ENCODE data around the gene LRRC9. TPM values are rescaled to one million over a fixed set of nuclear protein-coding genes. Genes with fewer than 3 reads are reported as not detected.
A peak's percentile ranks its signal among the peaks of the same experiment; 100 is the strongest.
"Not testable (repeated sequence)": the region's sequence is repeated elsewhere in the genome, so short reads cannot be mapped to it uniquely, and the experiment has no call there.

Gene LRRC9
- total RNA-seq, 2 donors from 2014 or later, result 1.1 to 2.0 TPM

DNA sequence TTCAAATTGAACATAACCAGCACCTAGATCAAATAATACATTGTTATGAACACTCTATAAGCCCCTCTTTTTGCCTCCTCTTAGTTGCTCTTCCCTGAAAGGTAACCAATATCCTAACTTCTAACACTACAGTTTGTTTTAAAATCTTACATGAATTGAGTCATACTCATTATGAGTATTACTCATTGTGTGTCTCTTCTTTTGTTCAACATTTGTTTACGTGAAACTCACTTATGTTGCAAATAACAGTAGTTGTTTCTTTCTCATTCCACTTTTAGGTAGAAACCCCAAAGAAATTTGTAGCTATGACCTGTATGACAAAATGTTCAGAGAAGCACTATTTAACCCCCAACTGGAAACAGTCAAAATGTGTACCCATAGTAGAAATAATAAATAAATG lies 6.6 kb downstream of the LRRC9 start:
- intact Hi-C loops (cut with DNase I), result no loop called here
- H3K36me3 ChIP-seq, result no peaks in the 10 kb centered on the region
- 88% methylated on average over 1 of the region's 1 CpG for WGBS
- H3K27ac ChIP-seq, result no peak overlapping the region
- TF ChIP-seq POLR2A (IDR thresholded peaks at IDR 0.05), result no peak
- no peak for TF ChIP-seq POLR2AphosphoS5 (IDR thresholded peaks at IDR 0.05)
- TF ChIP-seq, protein P1, sequence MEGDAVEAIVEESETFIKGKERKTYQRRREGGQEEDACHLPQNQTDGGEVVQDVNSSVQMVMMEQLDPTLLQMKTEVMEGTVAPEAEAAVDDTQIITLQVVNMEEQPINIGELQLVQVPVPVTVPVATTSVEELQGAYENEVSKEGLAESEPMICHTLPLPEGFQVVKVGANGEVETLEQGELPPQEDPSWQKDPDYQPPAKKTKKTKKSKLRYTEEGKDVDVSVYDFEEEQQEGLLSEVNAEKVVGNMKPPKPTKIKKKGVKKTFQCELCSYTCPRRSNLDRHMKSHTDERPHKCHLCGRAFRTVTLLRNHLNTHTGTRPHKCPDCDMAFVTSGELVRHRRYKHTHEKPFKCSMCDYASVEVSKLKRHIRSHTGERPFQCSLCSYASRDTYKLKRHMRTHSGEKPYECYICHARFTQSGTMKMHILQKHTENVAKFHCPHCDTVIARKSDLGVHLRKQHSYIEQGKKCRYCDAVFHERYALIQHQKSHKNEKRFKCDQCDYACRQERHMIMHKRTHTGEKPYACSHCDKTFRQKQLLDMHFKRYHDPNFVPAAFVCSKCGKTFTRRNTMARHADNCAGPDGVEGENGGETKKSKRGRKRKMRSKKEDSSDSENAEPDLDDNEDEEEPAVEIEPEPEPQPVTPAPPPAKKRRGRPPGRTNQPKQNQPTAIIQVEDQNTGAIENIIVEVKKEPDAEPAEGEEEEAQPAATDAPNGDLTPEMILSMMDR (IDR thresholded peaks at IDR 0.05), result no peak
- no peaks in the 10 kb centered on the region for H3K27me3 ChIP-seq (replicated peaks; ENCODE audit: insufficient read depth)
- no peaks in the 10 kb centered on the region for H3K4me1 ChIP-seq (replicated peaks)
- no peaks in the 10 kb centered on the region for H3K9me3 ChIP-seq
- no peak overlapping the region for H3K4me3 ChIP-seq
- DNase-seq (ENCODE audit: low spot score), result no peak

DNA sequence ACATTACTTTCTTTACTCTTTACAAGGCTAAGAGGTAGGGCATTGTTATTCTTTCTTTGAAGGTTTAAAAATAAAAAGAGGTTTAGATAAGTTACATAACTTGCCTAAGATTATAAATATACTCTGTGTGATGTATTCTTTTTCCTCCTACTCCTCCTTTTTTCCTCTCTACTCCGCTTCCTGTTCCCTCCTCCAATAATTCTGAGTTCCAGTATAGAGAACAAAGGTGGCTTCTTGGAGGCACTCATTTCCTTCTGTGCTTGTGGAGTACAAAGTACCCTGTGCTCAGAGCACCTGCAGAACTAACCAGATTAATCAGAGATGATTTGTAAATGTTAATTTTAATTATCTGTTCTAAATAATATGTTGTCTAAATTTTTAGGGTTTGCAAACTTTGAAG lies 11.3 kb downstream of the LRRC9 start:
- no peak for DNase-seq (ENCODE audit: low spot score)
- H3K4me3 ChIP-seq, result no peak overlapping the region
- H3K4me1 ChIP-seq (replicated peaks), result no peaks in the 10 kb centered on the region
- no peak overlapping the region for H3K27ac ChIP-seq
- WGBS, result 39% methylated on average over 1 of the region's 1 CpG
- no peaks in the 10 kb centered on the region for H3K36me3 ChIP-seq
- TF ChIP-seq POLR2A (IDR thresholded peaks at IDR 0.05), result no peak
- no peak for TF ChIP-seq POLR2AphosphoS5 (IDR thresholded peaks at IDR 0.05)
- TF ChIP-seq, protein P1 (IDR thresholded peaks at IDR 0.05), result no peak
- no peaks in the 10 kb centered on the region for H3K9me3 ChIP-seq
- no peaks in the 10 kb centered on the region for H3K27me3 ChIP-seq (replicated peaks; ENCODE audit: insufficient read depth)
- intact Hi-C loops (cut with DNase I), result no loop called here

DNA sequence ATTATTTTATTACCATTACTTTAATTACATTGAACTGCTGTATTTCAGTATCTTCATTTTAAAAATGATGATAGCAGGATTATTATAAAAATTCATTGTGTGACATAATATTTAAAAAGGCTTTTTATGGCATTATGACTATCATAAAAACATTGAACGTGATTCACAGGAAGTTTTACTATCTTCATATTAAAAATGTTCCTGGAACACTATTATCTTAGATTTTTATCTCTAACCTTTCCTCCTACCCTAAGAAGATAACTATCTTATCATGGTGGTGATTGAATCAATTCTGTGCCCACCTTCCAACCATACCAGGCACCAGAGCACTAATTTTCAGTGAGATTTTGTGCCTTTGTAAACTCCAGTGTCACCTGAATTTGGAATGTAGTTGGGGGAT lies 16.2 kb downstream of the LRRC9 start:
- peak overlapping the region in 1 of 2 donors; percentile 71 for H3K27ac ChIP-seq
- no peak overlapping the region for H3K4me3 ChIP-seq
- H3K4me1 ChIP-seq (replicated peaks), result no peaks in the 10 kb centered on the region
- no peaks in the 10 kb centered on the region for H3K27me3 ChIP-seq (replicated peaks; ENCODE audit: insufficient read depth)
- H3K36me3 ChIP-seq, result no peaks in the 10 kb centered on the region
- intact Hi-C loops (cut with DNase I), result no loop called here
- WGBS, result 14% methylated on average over 1 of the region's 1 CpG
- DNase-seq (ENCODE audit: low spot score), result no peak
- TF ChIP-seq POLR2AphosphoS5 (IDR thresholded peaks at IDR 0.05) (no peak), POLR2A (IDR thresholded peaks at IDR 0.05) (no peak)
- TF ChIP-seq, protein P1 (IDR thresholded peaks at IDR 0.05), result no peak
- no peaks in the 10 kb centered on the region for H3K9me3 ChIP-seq

DNA sequence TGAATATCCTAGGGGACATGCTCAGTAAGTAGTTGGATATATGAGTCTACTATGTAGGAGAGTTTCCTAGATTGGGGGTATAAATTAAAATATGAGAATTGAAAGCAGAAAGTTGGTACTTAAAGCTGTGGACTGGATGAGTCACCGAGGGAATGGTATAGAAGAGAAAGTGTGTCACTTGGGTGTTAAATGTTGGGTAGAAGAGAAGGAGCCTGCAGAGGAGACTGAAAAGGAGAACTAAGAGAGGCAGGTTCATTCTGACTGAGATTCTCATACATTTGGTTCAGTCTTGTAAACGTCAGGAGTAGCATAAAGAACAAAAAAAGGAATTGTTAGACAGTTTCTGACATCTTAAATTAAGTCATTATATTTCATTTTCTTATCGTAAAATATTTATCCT lies 19.9 kb downstream of the LRRC9 start:
- no peaks in the 10 kb centered on the region for H3K27me3 ChIP-seq (replicated peaks; ENCODE audit: insufficient read depth)
- H3K4me1 ChIP-seq (replicated peaks), result no peaks in the 10 kb centered on the region
- TF ChIP-seq, protein P1 (IDR thresholded peaks at IDR 0.05), result no peak
- TF ChIP-seq POLR2AphosphoS5 (IDR thresholded peaks at IDR 0.05), result no peak
- no peak for TF ChIP-seq POLR2A (IDR thresholded peaks at IDR 0.05)
- WGBS, result 84% methylated on average over 3 of the region's 3 CpGs
- H3K9me3 ChIP-seq, result no peaks in the 10 kb centered on the region
- intact Hi-C loops (cut with DNase I), result no loop called here
- H3K27ac ChIP-seq, result no peak overlapping the region
- no peak overlapping the region for H3K4me3 ChIP-seq
- H3K36me3 ChIP-seq, result no peaks in the 10 kb centered on the region
- DNase-seq (ENCODE audit: low spot score), result no peak

DNA sequence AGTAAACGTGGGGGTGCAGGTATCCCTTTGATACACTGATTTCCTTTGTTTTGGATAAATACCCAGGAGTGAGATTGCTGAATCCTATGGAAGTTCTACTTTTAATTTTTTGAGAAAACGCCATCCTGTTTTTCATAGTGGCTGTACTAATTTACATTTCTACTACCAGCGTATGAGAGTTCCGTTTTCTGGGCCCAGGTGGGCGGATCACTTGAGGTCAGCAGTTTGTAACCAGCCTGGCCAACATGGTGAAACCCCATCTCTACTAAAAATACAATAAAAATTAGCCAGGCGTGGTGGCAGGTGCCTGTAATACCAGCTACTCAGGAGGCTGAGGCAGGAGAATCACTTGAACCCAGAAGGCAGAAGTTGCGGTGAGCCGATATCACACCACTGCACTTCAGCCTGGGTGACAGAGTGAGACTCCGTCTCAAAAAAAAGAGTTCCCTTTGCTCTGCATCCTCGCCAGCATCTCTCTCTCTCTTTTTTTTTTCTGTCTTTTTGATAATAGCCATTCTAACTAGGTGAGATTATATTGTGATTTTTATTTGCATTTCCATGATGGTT lies 22.4 kb downstream of the LRRC9 start:
- H3K9me3 ChIP-seq; H3K27ac ChIP-seq; H3K4me1 ChIP-seq (replicated peaks); DNase-seq (ENCODE audit: low spot score); H3K4me3 ChIP-seq; H3K36me3 ChIP-seq; H3K27me3 ChIP-seq (replicated peaks; ENCODE audit: insufficient read depth); intact Hi-C loops (cut with DNase I): not testable (repeated sequence)
- 92% methylated on average over 10 of the region's 10 CpGs for WGBS

Data from prostate gland (tissue), 2 donors.